ENCODE measurements around the gene ZC3H8.
A peak's percentile ranks its signal among the peaks of the same experiment; 100 is the strongest.

DNA sequence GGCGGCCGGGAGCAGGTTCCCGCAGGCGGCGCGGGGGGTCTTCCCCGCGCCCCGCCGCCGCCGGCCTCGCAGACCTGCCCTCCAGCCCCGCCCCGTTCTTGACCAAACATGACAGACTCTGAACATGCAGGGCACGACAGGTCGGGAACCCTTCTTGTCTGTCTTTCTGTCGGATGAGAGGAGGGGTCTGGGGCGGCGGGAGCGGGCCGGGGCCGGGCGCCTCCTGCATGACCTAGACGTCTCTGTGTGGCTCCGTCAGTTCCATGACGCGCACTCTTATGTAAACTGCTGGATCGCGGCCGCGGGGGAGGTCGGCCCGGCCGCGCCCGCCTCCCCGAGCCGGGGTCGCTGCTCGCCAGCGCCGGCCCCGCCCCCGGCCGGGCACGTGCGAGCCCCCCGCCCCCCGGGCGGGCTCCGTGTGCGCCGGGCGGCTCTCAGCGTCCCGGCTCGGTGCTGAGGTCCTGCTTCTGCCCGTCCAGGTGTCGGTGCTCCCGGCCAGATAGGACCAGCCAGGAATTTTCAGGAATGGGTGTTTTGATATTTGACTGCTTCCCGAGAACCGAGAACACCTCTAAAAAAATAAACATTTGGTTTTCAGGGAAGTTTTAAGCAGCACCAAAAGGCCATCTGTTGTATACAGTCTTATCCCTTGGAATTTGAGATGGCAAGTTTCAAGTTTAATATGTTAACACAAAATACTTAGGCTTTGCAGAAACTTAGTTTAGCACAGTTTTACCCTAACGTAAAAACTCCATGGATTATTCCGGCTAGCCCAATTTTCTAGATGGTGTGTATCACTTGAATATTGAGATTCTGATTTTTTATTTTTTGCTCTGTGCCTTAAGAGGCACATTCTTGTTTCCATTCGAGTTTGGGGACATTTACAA is 21.3 kb upstream of the ZC3H8 start:
- TF ChIP-seq, protein P1, sequence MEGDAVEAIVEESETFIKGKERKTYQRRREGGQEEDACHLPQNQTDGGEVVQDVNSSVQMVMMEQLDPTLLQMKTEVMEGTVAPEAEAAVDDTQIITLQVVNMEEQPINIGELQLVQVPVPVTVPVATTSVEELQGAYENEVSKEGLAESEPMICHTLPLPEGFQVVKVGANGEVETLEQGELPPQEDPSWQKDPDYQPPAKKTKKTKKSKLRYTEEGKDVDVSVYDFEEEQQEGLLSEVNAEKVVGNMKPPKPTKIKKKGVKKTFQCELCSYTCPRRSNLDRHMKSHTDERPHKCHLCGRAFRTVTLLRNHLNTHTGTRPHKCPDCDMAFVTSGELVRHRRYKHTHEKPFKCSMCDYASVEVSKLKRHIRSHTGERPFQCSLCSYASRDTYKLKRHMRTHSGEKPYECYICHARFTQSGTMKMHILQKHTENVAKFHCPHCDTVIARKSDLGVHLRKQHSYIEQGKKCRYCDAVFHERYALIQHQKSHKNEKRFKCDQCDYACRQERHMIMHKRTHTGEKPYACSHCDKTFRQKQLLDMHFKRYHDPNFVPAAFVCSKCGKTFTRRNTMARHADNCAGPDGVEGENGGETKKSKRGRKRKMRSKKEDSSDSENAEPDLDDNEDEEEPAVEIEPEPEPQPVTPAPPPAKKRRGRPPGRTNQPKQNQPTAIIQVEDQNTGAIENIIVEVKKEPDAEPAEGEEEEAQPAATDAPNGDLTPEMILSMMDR (IDR thresholded peaks at IDR 0.05): no peak
- peak; percentile 18 for TF ChIP-seq POLR2A (IDR thresholded peaks at IDR 0.05)

All from breast epithelium (tissue), 3 donors.